Measurements from ENCODE around the gene AUNIP.

The AUNIP gene

DNA sequence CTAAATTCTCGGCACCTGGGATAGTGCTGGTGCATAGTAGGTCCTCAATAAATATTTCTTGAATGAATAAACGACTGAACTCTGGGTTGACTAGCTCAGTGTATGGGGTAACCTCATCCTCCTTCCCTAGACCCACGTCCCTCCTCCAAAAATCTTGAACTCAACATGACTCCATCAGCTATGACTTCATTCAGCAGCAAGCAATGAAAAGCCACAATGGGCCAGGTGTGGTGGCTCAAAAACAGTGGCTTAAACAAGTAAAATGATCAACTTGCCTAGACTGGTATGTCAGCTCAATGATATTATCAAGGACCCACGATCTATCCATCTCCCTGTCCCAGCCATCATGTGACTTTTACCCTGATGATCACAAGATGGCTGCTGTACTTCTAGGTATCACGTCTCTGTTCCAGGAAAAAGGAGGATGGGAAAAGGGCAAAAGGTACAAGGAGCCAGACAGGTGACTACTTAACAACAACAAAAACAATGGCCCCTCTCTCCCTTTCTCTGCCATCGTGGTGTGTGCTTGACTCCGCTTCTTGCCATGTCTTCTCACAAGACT lies 29.2 kb upstream of the AUNIP start:
- no peak for DNase-seq (ENCODE audit: low spot score)

DNA sequence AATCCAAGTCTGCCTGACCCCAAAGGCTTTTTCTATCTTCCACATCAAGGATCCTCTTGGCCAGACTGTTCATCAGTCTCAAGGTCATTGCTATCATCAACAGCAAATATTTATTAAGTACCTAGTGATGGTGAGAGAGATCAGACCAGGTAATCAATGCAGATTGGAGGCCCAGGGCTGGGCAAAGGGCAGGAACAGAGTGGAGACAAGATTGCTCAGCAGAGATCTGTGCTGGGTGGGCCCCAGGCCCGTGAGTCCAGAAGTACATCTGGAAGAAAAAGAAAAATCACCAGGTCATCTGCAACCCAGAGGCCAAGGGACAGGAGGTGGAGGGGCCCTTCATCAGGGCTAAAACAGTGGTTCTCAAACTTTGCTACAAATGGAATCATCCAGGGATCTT lies 26.3 kb upstream of the AUNIP start:
- no peak for DNase-seq (ENCODE audit: low spot score)

DNA sequence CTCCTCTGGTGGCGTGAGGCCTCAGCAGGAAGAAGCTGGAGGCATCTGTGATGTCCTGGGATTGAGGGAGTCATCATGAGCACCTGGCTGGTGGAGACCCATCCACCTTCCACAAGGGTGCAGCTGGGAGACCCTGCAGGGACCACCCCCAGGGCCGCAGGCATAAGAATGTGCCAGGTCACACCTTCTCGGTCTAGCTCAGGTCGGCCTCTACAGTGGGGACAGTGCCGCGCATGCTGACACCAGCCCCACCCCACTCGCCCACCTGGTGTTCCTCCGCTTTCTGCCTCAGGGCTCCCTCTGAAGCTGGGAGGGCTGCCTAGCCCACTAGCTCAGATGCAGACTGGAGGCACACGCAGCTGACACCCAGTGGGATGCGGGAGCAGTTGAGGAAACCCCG lies 22.0 kb upstream of the AUNIP start:
- no peak for DNase-seq (ENCODE audit: low spot score)

DNA sequence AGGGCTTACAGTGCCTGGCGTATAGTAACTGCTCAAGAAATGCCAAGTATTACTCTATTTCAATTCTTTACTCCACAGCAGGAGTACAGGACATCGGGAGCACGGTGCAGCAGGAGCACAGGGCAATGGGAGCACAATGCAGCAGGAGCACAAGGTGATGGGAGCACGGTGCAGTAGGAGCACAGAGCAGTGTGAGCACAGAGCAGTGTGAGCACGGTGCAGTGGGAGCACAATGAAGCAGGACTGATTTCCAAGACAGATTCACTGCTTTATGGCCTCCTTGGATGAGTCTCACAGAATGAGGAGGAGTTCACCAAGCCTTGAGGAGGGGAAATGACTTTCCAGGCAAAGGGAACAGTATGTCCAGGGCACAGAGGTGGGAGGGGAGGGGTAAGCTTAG lies 21.3 kb upstream of the AUNIP start:
- no peak for DNase-seq (ENCODE audit: low spot score)

DNA sequence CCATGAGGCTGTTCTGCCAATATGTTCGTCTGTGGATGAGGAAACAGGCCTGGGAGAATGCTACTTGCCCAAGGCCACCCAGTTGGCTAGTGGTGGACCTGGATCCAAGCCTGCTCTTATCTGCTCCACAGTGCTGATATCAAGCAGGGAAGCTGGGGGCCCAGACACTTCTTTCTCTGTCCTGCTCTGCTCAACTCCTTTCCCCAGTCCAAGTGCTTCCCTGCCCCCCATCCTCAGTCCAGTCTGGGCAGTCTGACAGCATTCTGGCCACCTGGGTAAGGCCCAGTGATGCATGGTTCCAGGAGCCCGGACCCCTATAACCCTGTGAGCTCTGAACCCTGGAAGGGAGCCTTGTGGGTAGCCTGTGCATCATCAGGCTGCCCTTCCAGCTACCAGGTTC lies 20.4 kb upstream of the AUNIP start:
- DNase-seq (ENCODE audit: low spot score) = no peak

DNA sequence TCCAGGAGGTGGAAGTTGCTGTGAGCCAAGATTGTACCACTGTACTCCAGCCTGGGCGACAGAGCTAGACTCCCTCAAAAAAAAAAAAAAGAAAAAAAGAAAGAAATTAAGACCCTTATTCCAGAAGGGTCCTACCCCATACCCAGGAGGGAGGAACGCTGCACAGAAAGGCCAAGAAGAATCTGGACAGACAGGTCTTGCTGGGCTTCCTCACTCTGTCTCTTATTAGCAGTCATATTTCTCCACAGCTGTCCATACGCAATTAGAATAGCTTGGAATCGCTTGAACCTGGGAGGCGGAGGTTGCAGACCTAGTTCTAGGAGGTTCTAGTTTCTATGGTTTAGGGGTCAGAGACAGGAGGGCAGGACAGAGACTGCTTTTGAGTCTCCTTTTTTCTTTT lies 19.4 kb upstream of the AUNIP start:
- no peak for DNase-seq (ENCODE audit: low spot score)

DNA sequence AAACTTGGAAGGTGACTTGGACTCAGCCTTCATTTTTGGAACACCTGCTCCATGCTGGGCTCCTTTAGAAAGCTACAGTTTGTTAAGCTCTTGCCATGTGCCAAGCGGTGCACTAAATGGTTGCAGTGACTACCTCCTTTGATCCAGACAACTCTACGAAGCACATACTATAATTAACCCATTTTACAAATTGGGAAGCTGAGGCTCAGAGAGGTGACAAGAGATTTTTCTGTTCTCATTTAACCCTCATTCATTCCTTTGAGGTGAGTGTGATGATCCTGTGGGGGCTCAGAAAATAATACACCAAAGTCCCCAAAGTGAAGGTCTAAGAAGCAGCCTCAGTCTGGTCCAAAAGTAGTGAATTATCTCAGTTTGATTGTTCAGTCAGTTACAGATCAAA lies 17.9 kb upstream of the AUNIP start:
- no peak for DNase-seq (ENCODE audit: low spot score)

DNA sequence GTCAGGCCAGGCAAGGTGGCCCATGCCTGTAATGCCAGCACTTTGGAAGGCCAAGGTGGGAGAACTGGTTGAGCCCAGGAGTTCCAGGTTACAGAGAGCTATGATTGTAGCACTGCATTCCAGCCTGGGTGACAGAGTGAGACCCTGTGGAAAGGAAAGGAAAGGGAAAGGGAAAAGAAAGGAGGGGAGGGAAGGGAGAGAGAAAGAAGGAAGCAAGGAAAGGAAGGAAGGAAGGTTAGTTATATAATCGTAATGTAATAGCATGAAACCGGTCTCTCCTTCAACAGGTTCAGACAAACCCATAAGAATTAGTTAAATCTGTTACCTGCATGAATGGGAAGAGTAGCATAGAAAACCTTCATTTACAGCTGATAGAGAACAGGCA lies 17.4 kb upstream of the AUNIP start:
- DNase-seq (ENCODE audit: low spot score) = no peak

DNA sequence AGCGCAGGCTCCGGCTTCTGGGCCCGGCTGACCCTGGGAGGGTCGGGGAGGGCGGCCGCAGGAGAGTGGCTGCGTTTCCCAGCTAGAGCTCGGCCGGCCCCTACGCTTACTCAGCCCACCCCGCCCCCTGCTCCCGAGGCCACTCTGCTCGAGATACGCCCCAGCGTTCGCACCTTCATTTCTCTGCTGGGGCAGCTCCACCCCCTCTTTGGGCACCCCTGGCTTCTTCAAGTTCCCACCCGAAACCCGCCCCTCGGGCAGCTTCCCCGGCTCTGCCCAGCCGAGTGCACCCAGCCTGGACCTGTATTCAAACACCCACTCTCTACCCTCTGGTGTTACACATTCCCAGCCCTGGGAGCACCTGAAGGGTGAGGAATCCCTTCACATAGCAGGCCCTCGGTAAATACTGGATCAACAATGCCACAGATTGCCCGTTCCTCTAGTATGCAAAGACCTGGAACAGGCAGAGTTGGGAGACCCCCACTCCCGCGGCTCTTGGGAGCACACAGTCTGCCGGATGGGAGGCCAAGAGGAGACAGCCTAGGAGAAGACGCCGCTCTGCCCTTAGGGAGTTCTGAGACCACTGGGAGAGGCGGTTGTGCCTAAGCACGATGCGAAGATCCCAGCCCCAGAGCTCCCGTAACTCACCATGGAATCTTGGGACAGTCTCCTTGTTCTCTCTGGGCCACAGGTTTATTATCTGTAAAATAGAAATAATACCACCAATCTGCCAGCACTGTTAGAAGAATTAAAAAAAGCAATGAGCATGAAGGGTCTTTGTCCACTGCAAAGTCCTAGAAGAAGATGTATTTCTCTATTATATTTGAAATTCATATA lies 16.8 kb upstream of the AUNIP start:
- DNase-seq (ENCODE audit: low spot score) = no peak

DNA sequence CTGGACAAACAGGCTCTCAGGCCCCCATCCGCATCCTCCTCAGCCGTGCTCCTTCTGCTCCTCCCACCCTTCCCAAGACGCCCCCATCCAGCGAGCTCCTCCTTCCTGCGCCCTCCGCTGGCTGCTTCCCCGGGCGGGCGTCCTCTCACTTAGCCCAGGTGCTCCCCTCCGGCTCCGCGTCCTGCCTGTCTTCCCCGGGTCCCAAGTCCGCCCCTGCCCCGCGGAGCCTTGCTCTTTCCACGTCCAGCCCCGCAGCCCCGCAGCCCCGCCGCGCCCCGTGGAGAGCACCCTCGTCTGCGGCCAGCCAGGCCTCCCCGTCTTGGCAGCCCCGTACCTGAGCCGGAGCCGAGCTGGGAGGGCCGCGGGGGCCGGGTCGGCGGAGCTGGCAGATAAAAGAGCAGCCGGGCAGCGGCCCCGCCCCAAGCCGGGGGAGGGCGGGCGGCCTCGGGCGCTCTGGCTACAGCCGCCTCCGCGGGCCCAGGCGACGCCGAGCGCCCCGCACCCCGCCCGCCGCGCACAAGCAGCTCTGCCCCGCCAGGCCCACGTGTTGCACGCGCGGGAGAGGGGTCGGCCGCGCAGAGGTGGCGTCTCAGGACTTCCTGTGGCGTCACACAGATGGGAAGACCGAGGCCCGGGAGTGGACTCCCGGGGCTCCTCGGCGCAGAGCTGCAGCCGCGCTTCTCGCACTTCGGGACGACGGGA lies 16.0 kb upstream of the AUNIP start, which contains the start of gene PAQR7:
TSS of gene PAQR7 (minus strand) at position 555 of the 702 bp plus-strand sequence. CDS start 11,869 bp downstream, outside the sequence.
- DNase-seq (ENCODE audit: low spot score) = peak; percentile 61

DNA sequence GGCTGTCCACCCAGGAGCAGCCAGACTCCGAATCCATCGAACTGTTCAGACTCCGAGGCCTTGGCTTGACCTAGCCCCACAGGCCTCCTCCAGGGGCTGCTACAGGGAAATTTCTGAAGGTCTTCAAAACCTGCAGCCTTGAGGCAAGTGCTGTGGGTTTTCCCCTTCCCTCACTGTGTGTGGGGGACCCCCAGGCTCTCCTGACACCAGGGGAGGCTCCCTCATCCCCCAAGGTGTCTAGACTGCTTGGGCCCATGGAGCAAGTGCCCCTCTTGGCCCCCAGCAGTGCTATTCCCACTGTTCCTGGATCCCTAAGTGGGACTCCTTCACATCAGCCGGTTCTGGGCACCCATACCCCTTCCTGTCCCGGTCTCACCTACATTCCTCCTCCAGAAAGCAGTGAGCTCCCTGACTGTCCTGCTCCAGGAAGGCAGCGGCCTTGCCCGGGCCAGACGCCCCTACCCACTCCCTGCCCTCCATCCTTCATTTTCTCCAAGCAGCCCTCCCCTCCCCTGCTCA lies 15.4 kb upstream of the AUNIP start:
- no peak for DNase-seq (ENCODE audit: low spot score)

DNA sequence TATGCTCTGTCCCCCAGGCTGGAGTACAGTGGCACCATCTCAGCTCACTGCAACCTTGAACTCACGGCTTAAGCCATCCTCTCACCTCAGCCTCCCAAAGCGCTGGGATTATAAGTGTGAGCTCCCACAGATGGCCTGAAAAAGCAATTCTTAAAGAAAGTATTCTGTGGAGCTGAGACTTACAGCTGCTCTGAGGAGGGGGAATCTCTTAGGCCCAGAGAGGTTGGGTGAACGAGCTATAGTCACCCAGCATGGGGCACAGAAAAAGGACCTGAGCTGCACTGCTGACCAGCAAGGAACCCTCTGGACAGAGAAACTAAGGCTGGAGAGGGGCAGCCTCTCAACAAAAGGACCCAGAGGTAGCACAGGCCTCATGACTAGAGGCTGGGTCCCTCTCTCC lies 15.0 kb upstream of the AUNIP start:
- DNase-seq (ENCODE audit: low spot score) = no peak

DNA sequence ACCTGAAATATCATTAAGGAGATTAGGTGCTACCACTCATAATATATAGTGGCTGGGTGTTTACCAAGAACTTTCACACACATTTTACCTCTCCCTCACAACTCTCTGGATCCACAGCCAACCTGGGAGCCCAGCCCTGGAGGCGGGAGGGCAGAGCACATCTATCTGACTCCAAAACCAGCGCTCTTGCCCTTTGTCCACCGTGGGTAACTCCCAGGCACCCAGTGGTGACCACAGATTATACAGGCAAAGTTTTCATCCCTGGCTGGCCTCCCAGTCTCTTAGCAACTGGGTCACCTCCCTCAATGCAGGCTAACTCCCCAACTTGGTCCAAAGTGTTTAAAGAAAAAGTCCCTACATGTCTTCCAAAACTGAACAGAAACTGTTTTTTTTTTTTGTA lies 13.9 kb upstream of the AUNIP start:
- DNase-seq (ENCODE audit: low spot score) = peak; percentile 30

DNA sequence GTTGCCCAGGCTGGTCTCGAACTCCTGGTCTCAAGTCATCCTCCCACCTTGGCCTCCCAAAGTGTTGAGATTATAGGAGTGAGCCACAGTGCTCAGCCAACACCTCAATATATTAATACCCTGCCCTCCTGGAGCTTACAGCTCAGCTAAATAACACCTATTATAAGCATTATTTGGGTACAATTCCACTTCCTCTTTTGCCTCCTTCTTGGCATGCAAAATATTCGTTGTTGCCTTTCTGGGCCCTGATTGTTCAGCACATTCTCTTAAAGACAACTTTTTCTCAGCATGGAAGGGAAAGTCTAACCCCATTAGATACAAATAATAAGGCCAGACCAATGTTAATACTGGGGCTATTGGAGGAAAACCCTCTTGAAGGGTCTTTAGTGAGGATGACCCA lies 13.5 kb upstream of the AUNIP start:
- DNase-seq (ENCODE audit: low spot score) = no peak

DNA sequence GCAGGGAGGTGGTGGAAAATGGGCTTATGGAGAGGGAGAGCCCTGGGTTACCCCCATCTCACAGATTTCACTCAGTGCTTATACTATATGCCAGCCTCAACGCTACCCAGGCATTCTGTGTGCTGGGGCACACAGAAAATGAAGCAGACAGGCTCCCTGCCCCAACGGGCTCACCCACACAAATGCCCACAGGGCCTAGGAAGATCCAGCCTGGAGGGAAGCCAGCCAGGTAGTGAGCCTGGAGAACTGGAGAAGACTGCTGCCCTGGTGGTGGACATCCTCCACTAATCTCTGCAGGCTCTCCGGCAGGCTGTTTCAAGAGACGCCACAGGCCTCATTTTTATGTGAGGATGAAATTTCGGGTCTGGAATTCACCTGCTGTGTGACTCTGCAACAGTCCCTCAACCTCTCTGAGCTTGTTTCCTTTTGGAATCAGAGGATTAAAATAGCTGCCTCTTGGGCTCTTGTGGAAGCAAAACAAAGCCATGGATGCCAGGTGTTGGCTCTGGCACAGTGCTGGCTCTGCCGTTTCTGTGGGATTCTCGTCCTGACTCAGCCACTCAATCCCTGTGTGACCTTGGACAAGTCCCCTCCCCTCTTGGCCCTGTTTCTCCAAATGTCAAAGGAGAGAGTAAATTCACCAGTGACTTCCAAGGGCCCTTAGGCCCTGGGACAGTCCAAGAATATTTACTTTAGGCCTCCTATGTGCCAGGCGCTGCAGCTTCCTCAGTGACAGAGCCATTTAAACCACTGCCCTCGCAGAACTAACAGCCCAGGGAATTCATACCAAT lies 12.6 kb upstream of the AUNIP start:
- no peak for DNase-seq (ENCODE audit: low spot score)

DNA sequence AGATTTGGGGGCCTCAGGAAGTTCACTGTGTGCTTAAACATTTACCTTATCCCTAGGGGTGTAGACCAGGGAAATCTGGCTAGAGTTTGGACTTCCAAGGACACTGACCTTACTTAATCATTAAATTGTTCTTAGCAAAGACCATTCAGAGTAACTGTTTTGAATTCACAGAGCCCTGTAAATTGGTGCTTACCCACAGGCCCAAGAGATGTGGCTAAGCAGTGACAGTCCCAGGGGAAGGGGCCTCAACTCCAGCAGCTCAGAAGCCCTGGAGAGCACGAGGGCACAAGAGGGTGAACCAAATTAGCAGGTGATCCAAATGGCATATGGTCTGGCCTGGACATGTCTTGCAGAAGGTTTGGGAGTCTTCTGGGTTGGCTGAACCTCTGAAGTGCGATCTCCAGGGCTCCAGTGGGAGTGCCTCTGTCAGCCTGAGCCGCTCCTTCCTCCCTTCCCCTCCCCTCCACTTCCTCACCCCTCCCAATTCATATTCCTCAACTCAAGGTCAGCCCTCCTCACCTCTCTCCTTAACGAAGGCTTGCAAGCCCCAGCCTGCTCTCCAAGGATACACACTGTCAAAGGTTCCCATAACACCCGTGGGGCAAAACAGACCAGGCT lies 11.9 kb upstream of the AUNIP start:
- no peak for DNase-seq (ENCODE audit: low spot score)

DNA sequence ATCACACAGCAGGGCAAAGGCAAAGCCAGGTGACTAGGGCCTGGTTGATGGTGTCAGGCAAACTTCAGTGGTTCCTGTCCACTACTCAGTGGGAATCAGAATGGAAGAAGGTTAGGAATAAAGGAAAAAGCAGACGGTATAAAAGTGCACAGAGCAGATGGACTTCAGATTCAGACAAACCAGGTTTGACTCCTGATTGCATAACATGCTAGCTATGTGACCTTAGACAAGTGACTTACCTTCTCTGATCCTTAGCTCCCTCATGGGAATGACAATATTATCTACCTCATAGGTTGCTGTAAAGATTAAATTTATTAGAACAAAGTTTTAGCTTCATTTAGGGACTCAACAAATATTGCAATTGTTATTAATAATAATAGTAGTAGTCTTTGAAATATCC lies 11.4 kb upstream of the AUNIP start:
- no peak for DNase-seq (ENCODE audit: low spot score)

DNA sequence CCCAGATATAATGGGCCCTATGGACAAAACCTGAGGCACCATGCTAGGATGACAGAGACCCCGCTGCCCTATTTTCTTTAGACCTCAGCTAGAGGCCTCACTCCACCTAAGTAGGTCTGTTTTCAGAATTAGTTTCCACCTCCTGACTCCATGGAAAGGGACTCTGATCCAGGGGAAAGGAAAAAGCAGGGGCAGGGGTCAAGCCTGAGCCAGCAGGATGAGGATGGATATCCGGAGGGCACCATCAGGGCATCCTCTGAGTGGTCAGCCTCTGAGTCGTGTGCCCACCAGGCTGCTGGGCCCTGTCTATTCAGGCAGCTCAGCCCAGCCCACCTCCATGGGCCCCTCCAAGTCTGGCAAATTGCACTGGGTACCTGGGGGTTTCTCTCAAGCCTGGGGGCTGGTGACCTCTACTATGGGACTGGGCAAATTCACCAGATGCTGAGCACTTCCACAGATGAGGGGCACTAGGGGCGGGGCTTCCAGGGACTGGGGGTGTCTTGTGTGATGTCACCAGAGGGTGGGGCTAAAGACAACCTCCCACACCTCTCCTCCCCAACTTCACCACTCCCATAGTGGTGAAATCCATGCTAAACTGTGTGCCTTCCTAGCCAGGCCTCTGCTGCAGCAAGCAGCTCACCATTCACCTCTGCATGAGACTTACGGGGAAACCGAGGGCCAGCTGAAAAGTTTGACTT lies 10.8 kb upstream of the AUNIP start:
- no peak for DNase-seq (ENCODE audit: low spot score)

DNA sequence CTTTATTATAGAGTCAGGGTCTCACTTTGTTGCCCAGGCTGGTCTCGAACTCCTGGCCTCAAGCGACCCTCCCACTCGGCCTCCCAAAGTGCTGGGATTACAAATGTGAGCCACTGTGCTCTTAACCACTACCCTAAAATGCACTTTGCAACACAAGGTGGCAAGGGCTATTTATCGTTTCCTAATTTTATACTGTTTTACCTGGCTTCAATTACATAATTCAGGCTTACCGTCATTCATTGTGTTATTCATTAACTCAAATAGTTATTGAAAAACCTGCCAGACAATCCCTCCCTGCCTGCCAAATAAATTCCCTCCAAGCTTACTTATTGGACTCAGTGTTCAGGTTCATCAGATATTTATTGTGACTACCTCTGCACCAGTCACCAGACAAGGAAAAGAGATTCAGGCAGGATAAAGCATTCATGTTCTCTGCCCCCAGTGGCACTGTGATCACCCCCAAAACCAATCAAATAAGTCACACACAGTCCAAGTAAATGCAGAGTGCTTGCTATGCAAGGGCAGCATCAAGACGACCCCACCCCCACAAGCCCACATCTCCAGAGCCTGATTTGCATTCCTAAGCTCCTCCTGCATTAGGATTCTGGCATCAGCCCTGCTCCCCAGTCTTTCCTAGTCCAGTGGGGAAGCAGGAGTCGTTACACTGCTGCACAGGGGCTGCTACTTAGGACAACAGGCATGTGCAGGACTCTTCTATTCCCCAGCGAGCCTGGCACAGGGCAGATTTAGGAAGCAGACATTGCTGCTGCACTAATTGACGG lies 8.1 kb upstream of the AUNIP start:
- no peak for DNase-seq (ENCODE audit: low spot score)

DNA sequence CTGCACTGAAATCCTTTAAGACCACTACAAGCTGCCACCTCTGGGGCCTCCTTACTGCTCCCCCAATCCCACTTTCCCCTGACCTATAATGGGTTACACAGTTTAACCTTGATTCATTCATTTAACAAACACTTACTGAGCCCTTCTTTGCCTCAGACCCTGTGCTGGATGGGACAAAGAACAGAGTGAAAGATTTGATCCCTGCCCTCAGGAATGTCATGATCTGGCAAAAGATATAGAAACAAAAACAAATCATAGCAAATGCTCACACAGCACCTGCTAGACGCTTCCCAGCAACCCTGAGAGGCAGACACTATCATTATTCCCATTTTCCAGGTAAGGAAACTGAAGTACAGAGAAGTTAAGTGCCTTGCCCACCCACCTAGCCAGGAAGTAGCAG lies 7.0 kb upstream of the AUNIP start:
- DNase-seq (ENCODE audit: low spot score) = no peak

All from pons (tissue), 1 donor.